Fibroblast of villous mesenchyme (primary cell): ENCODE measurements around the gene FLAD1. TPM values are rescaled to one million over a fixed set of nuclear protein-coding genes. Genes with fewer than 3 reads are reported as not detected.

Source experiments
- DNase-seq: peaks from one replicate; pipeline ENCODE4 v3.0.0-alpha.2; 2010; ENCODE audit warnings: low read depth
- H3K4me3 ChIP-seq: 2 replicates; pipeline ENCODE4 v1.5.1; 2011; ENCODE audit warnings: low read depth, mild to moderate bottlenecking, low read length
- CTCF ChIP-seq: IDR thresholded peaks from 2 replicates; pipeline ENCODE4 v1.5.1; 2012; ENCODE audit warnings: low read depth, mild to moderate bottlenecking, low read length; ENCODE audit not compliant: insufficient read depth
- total RNA-seq: library from RNA; depleted of rRNA; stranded (reverse); fragments of >200 nt; gene quantifications from 2 replicates; pipeline ENCODE4 v1.2.3, GENCODE V29; 2012

Gene FLAD1
- total RNA-seq, 1 donor, result 22.9 TPM

GRCh38 chr1:154958681-154959425 lies 24.3 kb upstream of the FLAD1 start:
- no peak for DNase-seq
- no peak for TF ChIP-seq CTCF

GRCh38 chr1:154959426-154959780 lies 23.7 kb upstream of the FLAD1 start:
- no peak for TF ChIP-seq CTCF
- no peak for DNase-seq
- H3K4me3 ChIP-seq, result no peak overlapping the region

More at GRCh38 chr1:154958681-154959425, 24.3 kb upstream of the FLAD1 start:
- H3K4me3 ChIP-seq, result no peak overlapping the region

GRCh38 chr1:154960446-154961136 lies 22.6 kb upstream of the FLAD1 start:
- peak overlapping the region; percentile 73 for H3K4me3 ChIP-seq
- TF ChIP-seq CTCF, result no peak
- no peak for DNase-seq

DNA sequence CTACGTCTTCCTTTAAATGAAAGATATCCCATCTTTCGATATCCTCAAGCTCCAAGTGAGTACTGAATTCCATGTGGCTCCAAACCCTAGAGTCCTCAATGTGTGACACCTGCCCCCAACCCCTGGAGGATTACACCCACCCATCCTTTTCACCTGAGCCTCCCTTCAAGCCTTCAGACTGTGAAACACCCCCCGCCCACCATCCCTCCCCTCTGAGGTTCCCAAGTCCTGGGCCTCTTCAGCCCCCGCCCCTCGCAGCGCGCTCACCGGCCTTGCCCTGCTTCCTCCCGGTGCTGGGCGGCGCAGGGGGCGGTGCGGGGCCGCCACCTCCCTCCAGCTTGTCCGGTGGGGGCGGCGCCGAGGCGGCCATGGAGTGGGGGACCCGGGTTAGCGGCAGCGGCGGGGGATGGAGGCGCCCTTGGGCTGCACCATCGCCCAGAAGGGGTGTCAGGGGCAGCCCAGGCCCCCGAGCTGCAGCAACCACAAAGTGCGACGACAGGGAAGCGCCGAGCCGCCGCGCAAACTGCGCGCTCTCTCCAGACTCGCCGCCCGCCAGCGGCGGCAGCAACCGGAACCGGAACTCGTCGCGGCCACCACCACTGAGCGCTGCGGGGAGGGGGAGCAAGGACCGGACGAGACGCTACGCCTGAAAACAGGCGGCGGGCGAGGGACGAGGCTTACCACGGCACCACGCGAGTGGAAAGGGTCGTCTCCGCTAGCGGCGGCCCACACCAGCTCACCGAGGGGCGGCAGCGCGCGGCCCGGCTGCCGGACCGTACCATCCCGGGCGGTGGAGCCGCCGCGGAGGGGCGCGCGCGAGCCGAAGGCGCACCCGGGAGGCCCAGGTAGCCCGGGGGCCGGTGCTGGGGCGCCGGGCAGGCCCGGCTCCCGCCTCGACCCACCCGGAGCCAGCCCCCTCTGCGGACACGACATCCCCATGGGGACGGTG lies 21.7 kb upstream of the FLAD1 start, which contains the start of gene PYGO2:
Gene PYGO2, minus strand, starts transcription at position 576 of the 949 bp plus-strand sequence. Its CDS starts 206 bp downstream, at position 370.
- peak; percentile 74 for DNase-seq
- peak within 1 kb of the TSS; percentile 73 for H3K4me3 ChIP-seq
- TF ChIP-seq CTCF, result peak; percentile 26

- DNase-seq, result no peak
- TF ChIP-seq CTCF, result no peak
- H3K4me3 ChIP-seq, result peak overlapping the region; percentile 73
These were observed 20.9 kb upstream of the FLAD1 start for GRCh38 chr1:154962156-154962749.

DNA sequence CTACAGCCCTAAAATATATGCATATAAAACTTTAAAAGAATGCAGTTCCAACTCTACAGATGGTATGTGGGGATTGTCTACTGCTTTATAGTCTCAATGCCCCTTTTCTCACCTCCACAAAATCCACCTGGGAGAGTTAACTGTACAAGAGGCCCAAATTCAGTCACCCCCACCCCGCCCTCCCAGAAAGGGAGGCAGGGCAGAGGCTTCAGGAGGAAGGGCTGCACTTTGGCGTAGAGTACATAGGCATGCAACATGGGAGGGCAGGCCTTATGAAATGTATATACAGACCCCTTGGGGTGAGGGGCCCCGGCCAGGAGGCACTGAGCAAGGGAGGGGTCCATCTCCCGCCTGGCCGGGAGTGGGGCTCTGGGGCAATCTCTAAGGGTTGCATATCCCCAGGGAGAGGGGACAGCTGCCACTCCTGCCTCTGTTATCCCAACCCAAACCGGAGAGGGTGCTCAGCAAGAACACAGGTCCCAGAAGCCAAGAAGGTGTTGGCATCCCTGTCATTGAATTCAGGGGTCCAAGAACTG lies 20.3 kb upstream of the FLAD1 start:
- no peak overlapping the region for H3K4me3 ChIP-seq
- no peak for DNase-seq
- no peak for TF ChIP-seq CTCF
